HG02885 (cell line): ENCODE data around the gene FMO4.
"Not testable (repeated sequence)": the region's sequence is repeated elsewhere in the genome, so short reads cannot be mapped to it uniquely, and the experiment has no call there.

ENCODE experiments used
- ATAC-seq: cut with Tn5 transposase; IDR thresholded peaks from one replicate; pipeline ENCODE4 v1.9.1; 2021; ENCODE audit warnings: mild to moderate bottlenecking; ENCODE audit not compliant: unreplicated experiment, poor library complexity

The FMO4 gene

GRCh38 chr1:171373357-171374122, 59.6 kb downstream of the FMO4 start:
- ATAC-seq: not testable (repeated sequence)

- ATAC-seq: no peak
These were observed 65.9 kb downstream of the FMO4 start for GRCh38 chr1:171379846-171380245.

- no peak for ATAC-seq
These were observed 67.9 kb downstream of the FMO4 start for GRCh38 chr1:171381866-171382210.

GRCh38 chr1:171384496-171384895, 70.5 kb downstream of the FMO4 start:
- no peak for ATAC-seq

GRCh38 chr1:171389171-171389570, 75.2 kb downstream of the FMO4 start:
- no peak for ATAC-seq

- not testable (repeated sequence) for ATAC-seq
These were observed 76.8 kb downstream of the FMO4 start for GRCh38 chr1:171390740-171391139.
